GM18499 (cell line): ENCODE measurements around the gene EAPP.
"Not testable (repeated sequence)": the region's sequence is repeated elsewhere in the genome, so short reads cannot be mapped to it uniquely, and the experiment has no call there.

ENCODE experiments used
- ATAC-seq: cut with Tn5 transposase; IDR thresholded peaks from one replicate; pipeline ENCODE4 v1.9.1; 2021; ENCODE audit warnings: moderate number of reproducible peaks; ENCODE audit not compliant: insufficient read depth, unreplicated experiment

EAPP gene, protein sequence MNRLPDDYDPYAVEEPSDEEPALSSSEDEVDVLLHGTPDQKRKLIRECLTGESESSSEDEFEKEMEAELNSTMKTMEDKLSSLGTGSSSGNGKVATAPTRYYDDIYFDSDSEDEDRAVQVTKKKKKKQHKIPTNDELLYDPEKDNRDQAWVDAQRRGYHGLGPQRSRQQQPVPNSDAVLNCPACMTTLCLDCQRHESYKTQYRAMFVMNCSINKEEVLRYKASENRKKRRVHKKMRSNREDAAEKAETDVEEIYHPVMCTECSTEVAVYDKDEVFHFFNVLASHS

DNA sequence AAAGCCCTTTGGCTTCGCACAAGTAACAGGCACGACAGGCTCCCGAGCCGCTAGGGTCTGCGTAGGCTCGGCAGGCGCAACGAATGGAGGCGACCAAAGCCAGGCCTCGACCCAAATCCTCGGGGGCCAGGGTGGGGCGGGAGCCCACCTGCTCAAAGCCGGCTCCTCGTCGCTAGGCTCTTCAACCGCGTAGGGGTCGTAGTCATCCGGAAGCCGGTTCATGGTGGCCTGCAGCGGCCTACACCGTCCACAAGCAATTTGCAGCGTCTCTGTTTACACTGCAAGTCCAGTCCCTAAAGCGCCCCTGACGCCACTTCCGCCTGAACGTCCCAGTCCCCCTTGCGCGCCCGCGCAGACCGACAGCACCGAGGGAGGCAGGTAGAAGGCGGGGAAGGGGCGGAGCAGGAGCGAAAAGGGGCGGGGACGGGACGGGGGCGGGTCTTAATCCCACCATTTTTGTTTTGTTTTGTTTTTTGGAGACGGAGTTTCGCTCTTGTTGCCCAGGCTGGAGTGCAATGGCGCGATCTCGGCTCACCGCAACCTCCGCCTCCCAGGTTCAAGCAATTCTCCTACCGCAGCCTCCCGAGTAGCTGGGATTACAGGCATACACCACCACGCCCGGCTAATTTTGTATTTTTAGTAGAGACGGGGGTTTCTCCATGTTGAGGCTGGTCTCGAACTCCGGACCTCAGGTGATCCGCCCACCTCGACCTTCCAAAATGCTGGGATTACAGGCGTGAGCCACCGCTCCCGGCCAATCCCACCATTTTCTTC lies at the start of gene EAPP:
EAPP (minus strand) TSS at position 295 of the 774 bp plus-strand sequence; CDS start at position 222, 73 bp downstream.
- peak; percentile 82 for ATAC-seq

GRCh38 chr14:34583525-34583924 lies 44.0 kb upstream of the EAPP start:
- no peak for ATAC-seq

- ATAC-seq = no peak
Measured at GRCh38 chr14:34582117-34582680, 42.7 kb upstream of the EAPP start.

- ATAC-seq = no peak
Measured at GRCh38 chr14:34580381-34580780, 40.9 kb upstream of the EAPP start.

- ATAC-seq = no peak
Measured at GRCh38 chr14:34571771-34572170, 32.3 kb upstream of the EAPP start.

- no peak for ATAC-seq
Measured at GRCh38 chr14:34569750-34570149, 30.2 kb upstream of the EAPP start.

DNA sequence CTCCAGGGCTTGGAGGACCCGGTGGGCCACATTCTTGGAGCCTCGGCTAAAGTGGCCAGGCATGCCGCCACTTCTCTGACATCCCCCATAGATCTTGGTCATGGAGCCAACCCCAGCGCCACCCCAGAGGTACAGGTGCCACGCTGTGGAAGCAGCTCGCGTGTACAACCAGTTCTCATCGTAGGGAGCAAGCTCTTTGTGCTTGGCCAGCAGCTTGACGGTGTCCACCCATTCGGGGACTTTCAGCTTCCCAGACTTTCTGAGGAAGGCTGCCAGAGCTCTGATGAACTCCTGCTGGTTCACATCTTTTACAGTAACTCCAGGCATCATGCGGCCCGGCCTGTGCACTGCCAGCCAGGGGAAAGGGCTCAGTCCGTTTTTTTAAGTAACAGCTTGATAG lies 29.3 kb upstream of the EAPP start:
- ATAC-seq = no peak

DNA sequence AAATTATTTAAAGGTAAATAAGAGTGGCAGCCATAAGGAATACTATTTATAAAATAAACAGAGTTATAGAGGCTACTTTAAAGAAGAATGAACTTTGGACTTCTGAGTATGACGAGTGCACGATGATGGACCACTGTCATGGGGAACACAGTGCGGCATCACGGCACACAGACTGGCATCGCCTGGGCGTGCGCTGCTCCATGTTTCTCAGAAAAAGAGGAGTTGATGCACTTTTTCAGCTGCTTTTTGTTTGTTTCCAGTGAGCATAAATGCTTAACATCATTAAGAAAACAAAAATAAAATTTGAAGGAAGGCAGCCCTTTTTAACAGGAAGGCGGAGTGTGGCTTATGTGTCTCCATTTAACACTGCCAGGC lies 23.3 kb upstream of the EAPP start:
- ATAC-seq = no peak

- ATAC-seq = not testable (repeated sequence)
Measured at GRCh38 chr14:34562037-34562775, 22.7 kb upstream of the EAPP start.

DNA sequence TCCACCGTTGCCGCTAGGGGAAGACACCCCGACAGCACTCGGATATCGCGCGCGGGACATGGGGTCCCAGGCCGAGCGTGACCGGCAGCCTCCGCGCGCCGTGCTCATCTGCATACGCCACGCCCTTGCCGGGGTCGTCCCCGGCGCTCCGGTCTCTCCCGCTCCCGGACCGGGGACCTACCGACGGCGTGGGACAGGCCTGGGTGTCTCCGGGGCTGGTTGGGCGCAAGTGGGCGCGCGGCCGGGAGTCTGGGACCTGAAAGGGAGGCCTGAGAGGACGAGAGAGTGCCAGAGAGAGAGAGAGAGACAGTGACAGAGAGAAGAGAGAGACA lies 17.0 kb upstream of the EAPP start:
- peak; percentile 22 for ATAC-seq

GRCh38 chr14:34555583-34556497 lies 16.3 kb upstream of the EAPP start:
- ATAC-seq = peak; percentile 76

GRCh38 chr14:34554540-34555250 lies 15.2 kb upstream of the EAPP start:
- ATAC-seq = no peak

GRCh38 chr14:34549276-34549966 lies 9.9 kb upstream of the EAPP start:
- ATAC-seq = not testable (repeated sequence)

GRCh38 chr14:34548472-34548981 lies 9.0 kb upstream of the EAPP start:
- no peak for ATAC-seq

GRCh38 chr14:34547136-34547520 lies 7.6 kb upstream of the EAPP start:
- peak; percentile 30 for ATAC-seq

DNA sequence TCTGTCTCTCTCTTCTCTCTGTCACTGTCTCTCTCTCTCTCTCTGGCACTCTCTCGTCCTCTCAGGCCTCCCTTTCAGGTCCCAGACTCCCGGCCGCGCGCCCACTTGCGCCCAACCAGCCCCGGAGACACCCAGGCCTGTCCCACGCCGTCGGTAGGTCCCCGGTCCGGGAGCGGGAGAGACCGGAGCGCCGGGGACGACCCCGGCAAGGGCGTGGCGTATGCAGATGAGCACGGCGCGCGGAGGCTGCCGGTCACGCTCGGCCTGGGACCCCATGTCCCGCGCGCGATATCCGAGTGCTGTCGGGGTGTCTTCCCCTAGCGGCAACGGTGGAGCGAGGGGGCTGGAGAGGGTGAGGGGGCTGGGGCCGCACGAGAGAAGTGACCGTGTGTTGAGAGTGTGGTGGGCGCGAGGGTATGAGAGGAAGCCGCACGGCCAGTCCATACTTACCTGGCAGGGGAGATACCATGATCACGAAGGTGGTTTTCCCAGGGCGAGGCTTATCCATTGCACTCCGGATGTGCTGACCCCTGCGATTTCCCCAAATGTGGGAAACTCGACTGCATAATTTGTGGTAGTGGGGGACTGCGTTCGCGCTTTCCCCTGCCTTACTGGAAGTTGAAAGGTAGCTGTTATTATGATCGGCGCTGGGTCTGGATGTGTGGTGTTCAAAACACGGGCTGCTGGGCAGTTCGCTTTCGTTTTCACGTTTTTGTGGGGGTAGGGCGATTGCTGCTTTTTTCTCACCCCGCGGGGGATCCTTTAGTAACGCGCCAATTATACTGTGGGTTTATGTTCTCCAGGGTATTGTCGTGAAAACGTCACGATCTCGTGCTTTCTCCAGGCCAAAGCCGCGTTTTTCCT lies 7.0 kb upstream of the EAPP start:
- peak; percentile 62 for ATAC-seq

DNA sequence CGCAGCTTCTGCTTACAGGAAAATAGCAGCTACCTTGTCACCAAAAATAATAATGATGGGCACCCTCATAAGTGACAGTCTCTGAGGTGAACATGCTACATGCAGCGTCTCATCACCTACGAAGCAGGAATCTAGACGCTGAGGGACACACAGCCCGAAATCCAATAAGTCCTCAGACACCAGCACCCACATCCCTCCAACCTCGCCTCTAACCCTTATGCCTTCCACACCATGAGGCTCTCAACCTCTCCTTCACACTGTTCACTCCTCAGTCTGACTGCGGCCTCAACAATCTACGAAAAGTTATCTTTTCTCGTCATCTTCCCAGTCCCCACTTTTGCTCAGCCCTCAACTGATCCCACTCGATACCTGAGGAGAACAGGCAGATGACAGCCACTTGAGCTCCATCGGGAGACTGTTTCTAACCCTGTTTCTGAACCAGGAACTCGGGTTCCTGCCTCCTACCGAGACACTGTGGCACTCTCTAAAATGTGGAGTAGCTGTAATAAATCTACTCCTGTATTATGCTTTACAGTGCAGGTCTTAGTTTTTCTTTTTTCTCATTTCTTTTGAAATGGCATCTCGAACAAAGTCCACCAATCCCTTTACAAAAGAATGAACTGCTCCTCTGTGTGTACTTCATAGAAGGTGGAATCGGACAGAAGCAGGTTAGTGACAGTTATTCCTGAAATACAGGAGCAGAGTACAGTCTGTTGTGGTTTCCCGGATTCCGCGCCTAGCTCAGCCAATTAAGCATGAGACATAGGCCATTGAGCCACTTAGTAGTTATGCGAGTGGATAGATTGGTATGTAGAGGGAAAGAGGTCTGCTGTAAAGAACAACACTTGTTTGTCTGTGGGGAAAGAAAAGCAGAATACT lies 919 bp upstream of the EAPP start:
- not testable (repeated sequence) for ATAC-seq
